ENCODE results near the gene PDK1. TPM values are rescaled to one million over a fixed set of nuclear protein-coding genes. Genes with fewer than 3 reads are reported as not detected.

PDK1 gene
- total and polyA plus RNA-seq, 4 donors = 2.9 to 20.9 (median 8.6) TPM

GRCh38 chr2:172596776-172597175, 40.9 kb downstream of the PDK1 start:
- H3K9me3 ChIP-seq (ENCODE audit: control insufficient read depth in 4 of 4, insufficient read depth in 3 of 4, low read length in 3 of 4) = no peaks in the 10 kb centered on the region
- H3K27me3 ChIP-seq (ENCODE audit: control insufficient read depth in 3 of 3, insufficient read depth in 3 of 3, low read length in 2 of 3) = no peaks in the 10 kb centered on the region
- TF ChIP-seq, protein P1, sequence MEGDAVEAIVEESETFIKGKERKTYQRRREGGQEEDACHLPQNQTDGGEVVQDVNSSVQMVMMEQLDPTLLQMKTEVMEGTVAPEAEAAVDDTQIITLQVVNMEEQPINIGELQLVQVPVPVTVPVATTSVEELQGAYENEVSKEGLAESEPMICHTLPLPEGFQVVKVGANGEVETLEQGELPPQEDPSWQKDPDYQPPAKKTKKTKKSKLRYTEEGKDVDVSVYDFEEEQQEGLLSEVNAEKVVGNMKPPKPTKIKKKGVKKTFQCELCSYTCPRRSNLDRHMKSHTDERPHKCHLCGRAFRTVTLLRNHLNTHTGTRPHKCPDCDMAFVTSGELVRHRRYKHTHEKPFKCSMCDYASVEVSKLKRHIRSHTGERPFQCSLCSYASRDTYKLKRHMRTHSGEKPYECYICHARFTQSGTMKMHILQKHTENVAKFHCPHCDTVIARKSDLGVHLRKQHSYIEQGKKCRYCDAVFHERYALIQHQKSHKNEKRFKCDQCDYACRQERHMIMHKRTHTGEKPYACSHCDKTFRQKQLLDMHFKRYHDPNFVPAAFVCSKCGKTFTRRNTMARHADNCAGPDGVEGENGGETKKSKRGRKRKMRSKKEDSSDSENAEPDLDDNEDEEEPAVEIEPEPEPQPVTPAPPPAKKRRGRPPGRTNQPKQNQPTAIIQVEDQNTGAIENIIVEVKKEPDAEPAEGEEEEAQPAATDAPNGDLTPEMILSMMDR (IDR thresholded peaks at IDR 0.05; ENCODE audit: control extremely low read depth, extremely low read depth) = no peak
- H3K9ac ChIP-seq (ENCODE audit: insufficient read depth in 1 of 2, low read length in 2 of 2) = no peak overlapping the region
- ATAC-seq (ENCODE audit: insufficient read depth, low FRiP score) (no peak), DNase-seq (no peak)
- peaks cover 0 to 16% (median 2%) of the 10 kb centered on the region in 4 donors for H3K36me3 ChIP-seq (ENCODE audit: control insufficient read depth in 4 of 4, insufficient read depth in 4 of 4, low read length in 4 of 4)
- H3K4me1 ChIP-seq (ENCODE audit: control insufficient read depth in 5 of 5, insufficient read depth in 5 of 5, low read length in 5 of 5) = peaks cover 0 to 6% (median 2%) of the 10 kb centered on the region in 5 donors
- H3K4me3 ChIP-seq = no peak overlapping the region
- H3K27ac ChIP-seq (ENCODE audit: low read depth in 1 of 2, low read length in 1 of 2) = no peak overlapping the region
- WGBS, 2 donors = 86 to 93% methylated on average over 5 of the region's 5 CpGs

- Histone ChIP-seq H3K9ac (ENCODE audit: insufficient read depth in 1 of 2, low read length in 2 of 2) (no peak overlapping the region), H3K36me3 (ENCODE audit: control insufficient read depth in 4 of 4, insufficient read depth in 4 of 4, low read length in 4 of 4) (peaks cover 0 to 16% (median 2%) of the 10 kb centered on the region in 4 donors), H3K4me3 (no peak overlapping the region), H3K4me1 (ENCODE audit: control insufficient read depth in 5 of 5, insufficient read depth in 5 of 5, low read length in 5 of 5) (peaks cover 0 to 6% (median 2%) of the 10 kb centered on the region in 5 donors), H3K27ac (ENCODE audit: low read depth in 1 of 2, low read length in 1 of 2) (no peak overlapping the region), H3K9me3 (ENCODE audit: control insufficient read depth in 4 of 4, insufficient read depth in 3 of 4, low read length in 3 of 4) (no peaks in the 10 kb centered on the region), H3K27me3 (ENCODE audit: control insufficient read depth in 3 of 3, insufficient read depth in 3 of 3, low read length in 2 of 3) (no peaks in the 10 kb centered on the region)
- ATAC-seq (ENCODE audit: insufficient read depth, low FRiP score) (no peak), DNase-seq (no peak)
- TF ChIP-seq, protein P1 (IDR thresholded peaks at IDR 0.05; ENCODE audit: control extremely low read depth, extremely low read depth) = no peak
- WGBS, 2 donors = 94 to 95% methylated on average over 3 of the region's 3 CpGs
Measured at GRCh38 chr2:172597176-172597842, 41.4 kb downstream of the PDK1 start.

DNA sequence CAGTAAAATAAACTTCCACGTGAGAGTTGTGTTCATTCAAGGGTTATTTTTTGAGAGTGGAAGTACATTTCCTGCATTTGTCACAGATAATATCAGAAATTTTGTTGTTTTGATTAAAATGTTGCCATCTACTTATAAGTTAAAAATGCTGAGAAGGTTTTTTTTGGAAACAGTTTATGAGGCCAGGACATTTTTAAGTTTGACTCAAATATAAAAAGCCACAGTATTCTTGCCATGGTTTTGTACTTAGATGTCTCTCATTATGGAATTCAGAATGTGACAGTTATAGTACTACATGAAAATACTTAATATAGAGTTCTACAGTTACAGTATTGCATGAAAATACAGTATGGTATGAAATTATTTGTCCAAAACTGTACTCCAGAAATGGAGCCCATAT, 44.1 kb downstream of the PDK1 start:
- H3K27me3 ChIP-seq (ENCODE audit: control insufficient read depth in 3 of 3, insufficient read depth in 3 of 3, low read length in 2 of 3) = no peaks in the 10 kb centered on the region
- no peak for ATAC-seq (ENCODE audit: insufficient read depth, low FRiP score)
- peaks cover 0 to 6% (median 0%) of the 10 kb centered on the region in 5 donors for H3K4me1 ChIP-seq (ENCODE audit: control insufficient read depth in 5 of 5, insufficient read depth in 5 of 5, low read length in 5 of 5)
- WGBS, 2 donors = 51 to 65% methylated on average over 1 of the region's 1 CpG
- no peak overlapping the region for H3K27ac ChIP-seq (ENCODE audit: low read depth in 1 of 2, low read length in 1 of 2)
- no peak for DNase-seq
- no peak overlapping the region for H3K4me3 ChIP-seq
- peaks cover 0 to 16% (median 2%) of the 10 kb centered on the region in 4 donors for H3K36me3 ChIP-seq (ENCODE audit: control insufficient read depth in 4 of 4, insufficient read depth in 4 of 4, low read length in 4 of 4)
- no peaks in the 10 kb centered on the region for H3K9me3 ChIP-seq (ENCODE audit: control insufficient read depth in 4 of 4, insufficient read depth in 3 of 4, low read length in 3 of 4)
- TF ChIP-seq, protein P1 (IDR thresholded peaks at IDR 0.05; ENCODE audit: control extremely low read depth, extremely low read depth) = no peak
- H3K9ac ChIP-seq (ENCODE audit: insufficient read depth in 1 of 2, low read length in 2 of 2) = no peak overlapping the region
